HG03280 (cell line): ENCODE data around the gene CUX1.

ENCODE experiments used
- ATAC-seq: cut with Tn5 transposase; IDR thresholded peaks from one replicate; pipeline ENCODE4 v1.9.1; 2021; ENCODE audit warnings: mild to moderate bottlenecking, moderate library complexity; ENCODE audit not compliant: unreplicated experiment

CUX1 gene

GRCh38 chr7:102196028-102196427 is 378.6 kb downstream of the CUX1 start:
- no peak for ATAC-seq

GRCh38 chr7:102197161-102197560 is 379.7 kb downstream of the CUX1 start:
- ATAC-seq: no peak

- ATAC-seq: no peak
Measured at GRCh38 chr7:102197599-102197998, 380.2 kb downstream of the CUX1 start.

GRCh38 chr7:102198417-102198956 is 381.1 kb downstream of the CUX1 start:
- ATAC-seq: no peak

- ATAC-seq: no peak
Measured at GRCh38 chr7:102201576-102201975, 384.1 kb downstream of the CUX1 start.

GRCh38 chr7:102202556-102202955 is 385.1 kb downstream of the CUX1 start:
- no peak for ATAC-seq

- no peak for ATAC-seq
Measured at GRCh38 chr7:102203218-102203617, 385.8 kb downstream of the CUX1 start.

GRCh38 chr7:102204212-102204611 is 386.8 kb downstream of the CUX1 start:
- no peak for ATAC-seq

DNA sequence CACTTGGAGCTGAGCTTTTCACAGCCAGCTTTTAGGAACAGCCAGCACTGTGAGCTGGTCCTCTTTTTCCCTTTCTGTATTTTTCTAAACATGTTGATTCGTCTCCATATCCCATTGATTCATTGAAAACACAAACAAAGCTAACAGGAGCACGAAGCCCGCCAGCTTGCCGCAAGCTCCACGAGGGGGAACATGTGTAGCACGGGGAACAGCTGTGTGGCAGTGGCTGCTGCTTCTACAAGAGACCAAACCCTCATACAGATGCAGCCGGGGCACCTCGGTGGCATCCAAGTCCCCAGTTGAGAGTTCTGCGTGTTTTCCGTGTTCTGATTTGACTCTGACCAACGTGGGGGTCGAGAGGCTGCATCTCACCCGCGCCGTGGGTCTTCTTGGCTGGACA is 388.5 kb downstream of the CUX1 start:
- no peak for ATAC-seq

DNA sequence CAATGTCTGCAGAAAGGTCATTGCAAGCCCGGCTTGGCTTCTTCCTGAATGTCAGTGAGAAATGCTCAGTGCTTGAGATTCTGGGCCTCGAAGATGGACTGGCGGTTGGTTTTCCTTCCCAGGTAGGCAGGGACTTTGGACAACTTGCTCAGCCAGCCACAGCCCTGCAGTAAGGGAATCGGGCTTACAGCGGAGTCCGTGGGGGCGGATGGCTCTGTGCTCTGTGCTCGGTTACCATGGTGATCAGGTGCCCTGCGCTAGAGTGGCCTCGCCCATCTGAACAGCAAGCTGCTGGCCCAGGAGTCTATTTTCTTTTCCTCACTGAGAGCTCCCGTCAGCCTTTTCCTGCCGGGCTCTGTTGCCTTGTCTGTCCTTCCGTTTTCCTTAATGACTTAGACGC is 391.4 kb downstream of the CUX1 start:
- ATAC-seq: no peak

- no peak for ATAC-seq
Measured at GRCh38 chr7:102210787-102211186, 393.4 kb downstream of the CUX1 start.

- no peak for ATAC-seq
Measured at GRCh38 chr7:102211590-102212550, 394.4 kb downstream of the CUX1 start.

DNA sequence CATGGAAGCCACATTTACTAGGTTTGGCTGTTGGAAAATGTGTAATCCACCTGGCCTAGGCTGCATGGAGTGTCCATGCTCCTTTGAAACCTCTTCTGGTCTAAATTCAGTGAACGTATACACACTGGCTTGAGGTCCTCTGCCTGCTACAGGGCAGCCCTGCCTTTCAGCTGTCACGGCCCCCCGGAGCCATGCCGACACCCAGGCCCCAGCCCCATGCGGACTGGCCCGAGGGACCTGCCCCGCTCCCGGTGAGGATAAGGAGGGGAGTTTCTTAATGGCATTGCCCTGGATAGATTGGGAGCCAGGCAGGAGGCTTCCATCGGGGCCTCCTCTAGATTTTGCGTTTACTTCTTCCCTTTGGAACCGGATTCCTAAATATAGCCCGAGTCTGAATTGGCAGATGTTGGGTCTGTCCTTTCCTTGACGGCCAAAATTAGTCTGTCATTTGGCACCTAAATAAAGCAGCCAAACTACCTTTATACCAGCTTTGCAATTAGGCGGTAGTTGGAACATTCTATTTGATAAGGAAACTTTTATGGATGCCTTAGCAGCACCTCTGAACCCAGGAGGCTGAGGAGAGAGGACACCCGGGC is 397.1 kb downstream of the CUX1 start:
- no peak for ATAC-seq

DNA sequence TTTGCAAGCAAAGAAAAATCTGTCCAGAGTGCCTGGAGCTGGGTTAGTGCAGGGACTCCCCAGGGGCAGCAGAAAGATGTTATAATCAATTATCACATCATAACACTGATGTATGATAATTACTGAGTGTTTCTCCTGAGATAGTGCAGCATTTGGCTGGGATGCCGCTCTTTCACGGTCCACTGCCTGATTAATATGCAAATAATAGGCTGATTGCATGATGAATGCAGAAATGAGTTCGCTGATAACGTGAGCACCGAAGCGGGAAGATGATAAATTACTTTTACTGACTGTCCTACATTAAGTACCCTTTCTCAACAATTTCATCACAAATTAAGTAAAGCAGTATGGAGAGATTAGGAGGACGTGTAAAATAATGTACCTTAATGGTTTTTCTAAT is 397.8 kb downstream of the CUX1 start:
- ATAC-seq: no peak

DNA sequence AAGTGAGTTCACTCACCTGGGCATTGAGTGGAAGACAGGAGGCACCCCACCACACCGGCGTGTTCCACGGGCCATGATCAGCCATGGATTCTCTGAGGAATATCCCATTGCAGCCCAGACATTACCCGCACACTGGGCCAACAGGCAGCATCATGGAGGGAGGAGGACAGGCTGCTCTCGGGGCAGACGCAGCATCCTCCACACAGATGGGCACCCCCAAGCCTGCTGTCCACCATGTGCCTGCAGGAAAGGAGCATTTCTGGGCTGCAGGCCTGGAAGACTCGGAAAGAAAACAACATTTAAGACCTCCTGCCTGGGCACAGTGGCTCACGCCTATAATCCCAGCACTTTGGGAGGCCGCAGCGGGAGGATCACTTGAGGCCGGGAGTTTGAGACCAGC is 398.3 kb downstream of the CUX1 start:
- ATAC-seq: no peak

DNA sequence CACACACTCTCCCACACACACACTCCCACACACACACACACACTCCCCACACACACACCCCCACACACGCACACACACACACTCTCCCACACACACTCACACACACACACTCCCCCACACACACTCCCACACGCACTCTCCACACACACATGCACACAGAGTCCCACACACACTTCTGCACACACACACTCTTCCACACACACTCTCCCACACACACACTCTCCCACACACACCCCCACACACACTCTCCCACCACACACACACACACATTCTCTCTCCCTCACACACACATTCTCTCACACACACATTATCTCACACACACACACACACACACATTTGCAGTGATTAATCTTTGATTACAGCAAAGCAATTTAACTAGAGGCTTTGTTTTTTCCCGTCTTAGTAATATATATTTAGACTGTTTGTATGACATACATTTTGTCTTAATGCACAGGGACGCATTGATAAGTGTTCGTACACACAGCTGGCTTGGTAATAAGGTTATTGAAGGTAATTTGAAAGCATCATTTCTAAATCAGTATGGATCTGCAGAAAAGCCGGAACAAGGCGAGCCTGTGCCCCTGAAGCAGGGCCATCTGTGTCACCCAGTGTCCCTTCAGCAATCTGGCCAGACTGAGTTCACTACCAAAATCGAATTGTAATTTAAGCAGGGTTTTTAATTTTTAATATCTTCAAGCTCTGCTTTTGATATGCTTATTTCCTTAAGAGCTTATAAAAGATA is 399.3 kb downstream of the CUX1 start:
- ATAC-seq: no peak

DNA sequence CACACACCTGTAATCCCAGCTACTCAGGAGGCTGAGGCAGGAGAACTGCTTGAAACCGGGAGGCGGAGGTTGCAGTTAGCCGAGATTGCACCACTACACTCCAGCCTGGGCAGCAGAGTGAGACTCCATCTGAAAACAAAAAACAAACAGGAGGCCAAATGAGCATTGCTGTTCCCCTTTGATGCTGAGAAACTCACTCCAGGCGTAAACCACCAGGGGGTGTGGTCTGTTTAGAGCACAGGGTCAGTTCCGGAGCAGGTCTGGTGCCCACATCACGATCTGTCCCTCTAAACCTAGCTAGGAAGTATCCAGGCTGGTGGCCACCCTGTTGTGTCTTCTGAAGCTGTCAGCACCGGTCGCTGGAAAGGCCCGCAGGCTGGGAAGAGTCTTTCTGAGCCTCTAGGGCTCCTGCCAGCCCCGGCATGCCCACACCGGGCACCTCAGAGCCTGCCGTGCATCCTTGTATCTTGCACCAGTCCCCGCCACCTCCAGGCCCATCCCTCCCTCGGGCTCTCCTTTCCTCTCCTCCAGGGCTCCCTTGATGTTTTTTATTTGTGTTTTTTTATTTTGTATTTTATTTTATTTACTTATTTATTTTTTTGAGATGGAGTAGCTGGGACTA is 402.9 kb downstream of the CUX1 start:
- ATAC-seq: no peak

DNA sequence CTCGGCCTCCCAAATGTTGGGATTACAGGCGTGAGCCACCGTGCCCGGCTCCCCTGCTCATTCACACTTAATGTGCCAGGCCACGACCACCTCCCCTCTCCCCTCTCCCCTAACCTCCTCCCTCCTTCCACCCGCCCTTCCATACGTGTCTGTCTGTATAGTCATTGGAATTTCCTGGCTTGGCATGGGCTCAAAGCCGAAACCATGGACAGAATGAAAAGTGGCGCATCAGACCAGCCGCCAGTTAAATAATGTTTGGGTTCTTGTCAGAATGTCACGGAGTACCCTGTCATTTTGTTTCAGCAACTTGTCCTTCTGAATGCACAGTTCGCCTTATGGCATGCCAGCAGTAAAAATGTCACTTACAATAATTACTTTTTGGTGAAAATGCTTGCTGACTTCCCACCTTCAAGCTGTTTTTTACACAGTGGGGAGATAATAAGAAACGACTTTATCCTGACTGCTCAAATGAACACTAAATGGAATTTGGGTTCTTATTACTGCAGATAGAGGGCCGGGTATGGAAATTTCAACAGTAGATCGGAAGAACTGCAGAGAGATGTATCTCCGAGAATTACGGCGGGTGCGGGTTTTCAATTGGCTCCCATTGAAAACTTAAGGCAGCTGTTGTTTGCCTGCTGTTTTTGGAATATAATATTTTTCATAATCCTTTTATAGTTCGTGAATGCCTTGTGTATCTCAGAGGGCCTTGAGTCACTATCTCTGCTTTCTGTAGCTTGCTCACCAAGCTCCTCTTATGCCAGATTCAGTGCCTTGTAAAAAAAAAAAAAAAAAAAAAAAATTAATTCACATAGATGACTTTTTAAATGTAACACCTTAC is 403.8 kb downstream of the CUX1 start:
- ATAC-seq: no peak

DNA sequence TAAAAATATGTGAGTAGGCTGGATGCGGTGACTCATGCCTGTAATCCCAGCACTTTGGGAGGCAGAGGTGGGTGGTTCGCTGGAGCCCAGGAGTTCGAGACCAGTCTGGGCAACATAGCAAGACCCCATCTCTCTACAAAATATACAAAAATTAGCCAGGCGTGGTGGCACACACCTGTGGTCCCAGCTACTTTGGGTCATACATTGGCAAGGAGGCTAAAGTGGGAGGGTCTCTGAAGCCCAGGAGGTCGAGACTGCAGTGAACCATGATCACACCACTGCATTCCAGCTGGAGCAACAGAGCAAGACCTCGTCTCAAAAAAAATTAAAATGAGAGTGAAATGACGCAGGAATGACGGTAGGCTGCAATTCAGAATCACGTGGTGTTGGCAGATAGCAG is 404.5 kb downstream of the CUX1 start:
- ATAC-seq: no peak

- ATAC-seq: no peak
Measured at GRCh38 chr7:102222445-102222844, 405.0 kb downstream of the CUX1 start.
